GM18508 (cell line): ENCODE measurements around the gene RPH3AL.

Experiments used
- ATAC-seq: cut with Tn5 transposase; IDR thresholded peaks from one replicate; pipeline ENCODE4 v1.9.1; 2021; ENCODE audit warnings: moderate number of reproducible peaks; ENCODE audit not compliant: insufficient read depth, unreplicated experiment

Gene RPH3AL

DNA sequence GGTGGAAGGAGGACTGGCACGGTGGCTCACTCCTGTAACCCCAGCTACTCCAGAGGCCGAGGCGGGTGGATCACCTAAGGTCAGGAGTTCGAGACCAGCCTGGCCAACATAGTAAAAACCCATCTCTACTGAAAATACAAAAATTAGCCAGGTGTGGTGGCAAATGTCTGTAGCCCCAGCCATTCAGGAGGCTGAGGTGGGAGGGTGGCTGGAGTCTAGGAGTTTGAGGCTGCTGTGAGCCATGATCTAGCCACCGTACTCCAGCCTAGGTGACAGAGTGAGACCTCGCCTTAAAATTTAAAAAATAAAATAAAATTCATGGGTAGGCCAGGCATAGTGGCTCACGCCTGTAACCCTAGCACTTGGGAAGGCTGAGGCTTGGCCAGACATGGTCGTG is 1.2 kb upstream of the RPH3AL start:
- no peak for ATAC-seq

DNA sequence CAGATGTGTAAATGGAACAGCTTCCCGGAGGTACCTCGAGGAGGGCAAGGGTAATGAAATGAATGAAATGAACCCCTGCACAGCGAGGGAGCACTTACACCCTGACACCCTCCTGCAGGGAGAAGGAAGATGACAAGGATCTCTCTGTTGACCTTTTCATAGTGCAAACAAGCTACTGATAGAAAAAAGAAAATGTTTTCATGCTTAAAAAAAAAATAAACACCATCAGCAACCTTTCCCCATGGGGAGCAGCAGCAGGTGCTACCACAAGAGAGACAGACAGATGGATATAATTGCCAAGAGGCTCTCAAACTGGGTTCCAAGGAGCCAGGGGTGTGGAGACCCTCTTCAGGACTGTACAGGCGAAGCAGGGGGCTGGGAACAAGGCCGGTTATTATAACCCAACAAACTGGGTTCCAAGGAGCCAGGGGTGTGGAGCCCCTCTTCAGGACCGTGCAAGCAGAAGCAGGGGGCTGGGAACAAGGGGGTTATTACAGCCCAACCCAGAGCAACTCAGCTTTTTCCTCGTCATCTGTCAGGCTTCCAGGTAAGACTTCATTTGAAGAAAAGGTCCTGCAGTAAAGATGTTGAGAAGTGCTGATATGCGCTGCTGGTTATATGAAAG is 718 bp upstream of the RPH3AL start:
- no peak for ATAC-seq

DNA sequence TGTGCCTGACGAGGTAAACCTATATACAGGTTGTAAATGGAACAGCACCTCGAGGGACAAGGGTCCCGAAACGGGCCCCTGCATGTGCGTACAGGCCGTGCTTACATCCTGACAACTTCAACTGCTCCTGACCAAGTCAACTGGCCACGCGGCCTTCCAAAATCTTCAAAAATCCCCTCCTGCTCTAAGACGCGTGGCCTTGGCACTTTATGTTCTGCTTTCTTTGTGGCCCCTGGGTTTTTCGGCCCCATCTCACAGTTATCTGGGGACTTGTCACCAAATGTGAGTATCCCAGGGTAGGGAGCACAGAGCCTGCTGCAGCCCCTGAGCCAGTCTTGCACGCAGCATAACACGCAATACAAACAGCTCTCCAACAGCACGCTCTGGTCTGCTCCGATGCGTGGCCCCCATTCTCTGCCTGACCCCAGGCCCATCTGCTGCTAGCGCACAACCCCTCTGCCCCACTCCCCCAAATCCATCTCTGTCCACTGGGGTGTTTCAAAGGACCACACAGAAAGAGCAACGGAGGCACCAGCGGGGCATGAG is 659 bp downstream of the RPH3AL start:
- no peak for ATAC-seq

DNA sequence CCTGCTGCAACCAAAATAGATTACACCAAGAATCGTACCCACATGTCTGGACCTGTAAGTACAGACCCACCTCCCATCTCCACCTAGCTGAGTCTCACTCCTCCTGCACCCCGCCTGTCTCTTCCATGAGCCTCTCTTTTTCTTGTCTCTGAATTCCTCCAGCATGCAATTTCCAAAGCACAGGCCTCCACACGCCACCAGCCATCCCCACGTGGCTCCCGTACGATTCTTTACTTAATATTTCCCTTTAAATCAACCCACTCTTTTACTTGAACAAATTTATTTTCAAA is 1.2 kb downstream of the RPH3AL start:
- ATAC-seq: no peak

DNA sequence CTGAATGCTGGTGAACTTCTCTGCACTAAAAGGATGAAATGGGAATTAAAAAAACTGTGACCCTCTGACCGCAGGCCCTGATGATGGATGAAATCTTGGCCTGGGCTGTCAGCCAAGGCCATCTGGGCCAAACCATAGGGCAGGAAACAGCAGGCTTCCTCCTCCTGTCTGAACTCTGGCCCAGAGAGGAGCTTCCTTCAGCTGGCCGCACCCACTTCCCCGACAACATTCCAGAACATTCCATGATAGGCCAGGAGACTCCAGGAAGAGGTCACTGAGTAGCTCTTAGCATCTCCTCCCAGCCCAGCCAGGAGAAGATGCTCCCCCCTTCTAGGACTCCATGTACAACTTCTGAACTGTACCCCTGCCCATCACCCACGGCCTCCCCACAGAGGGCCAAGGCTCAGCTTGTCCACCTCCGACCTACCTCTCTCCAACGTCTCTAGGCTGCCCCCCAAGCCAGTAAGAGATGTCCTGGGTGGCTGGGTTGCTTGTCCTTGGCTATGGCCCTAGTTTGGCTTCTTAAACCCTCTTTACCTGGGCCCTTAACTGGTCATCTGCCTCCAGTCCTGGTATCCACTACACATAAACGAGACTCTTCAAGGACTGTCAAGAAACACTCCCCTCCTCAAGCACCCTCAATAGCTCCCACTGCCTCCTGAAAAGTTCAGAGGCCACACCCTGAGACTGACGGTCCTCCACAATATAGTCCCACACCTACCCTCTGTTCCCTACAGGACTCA is 1.7 kb downstream of the RPH3AL start:
- ATAC-seq: no peak

DNA sequence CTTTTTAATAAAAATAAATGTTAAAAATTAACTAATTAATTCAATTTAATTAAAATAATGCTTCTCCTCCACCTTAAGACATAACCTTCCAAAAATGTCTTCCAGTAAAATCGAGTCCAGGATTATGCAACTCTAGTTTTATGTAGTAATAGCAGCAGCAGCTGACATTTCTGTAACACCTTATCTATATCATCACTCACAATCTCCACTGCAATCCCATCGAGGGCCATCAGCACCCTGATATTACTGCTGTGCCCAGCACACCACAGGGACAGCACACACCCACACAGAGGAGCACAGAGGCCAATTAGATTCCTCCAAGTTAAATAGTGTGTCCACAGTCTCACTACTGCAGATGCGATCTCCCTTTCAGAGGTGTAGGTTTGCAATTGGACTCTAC is 2.9 kb downstream of the RPH3AL start:
- no peak for ATAC-seq

DNA sequence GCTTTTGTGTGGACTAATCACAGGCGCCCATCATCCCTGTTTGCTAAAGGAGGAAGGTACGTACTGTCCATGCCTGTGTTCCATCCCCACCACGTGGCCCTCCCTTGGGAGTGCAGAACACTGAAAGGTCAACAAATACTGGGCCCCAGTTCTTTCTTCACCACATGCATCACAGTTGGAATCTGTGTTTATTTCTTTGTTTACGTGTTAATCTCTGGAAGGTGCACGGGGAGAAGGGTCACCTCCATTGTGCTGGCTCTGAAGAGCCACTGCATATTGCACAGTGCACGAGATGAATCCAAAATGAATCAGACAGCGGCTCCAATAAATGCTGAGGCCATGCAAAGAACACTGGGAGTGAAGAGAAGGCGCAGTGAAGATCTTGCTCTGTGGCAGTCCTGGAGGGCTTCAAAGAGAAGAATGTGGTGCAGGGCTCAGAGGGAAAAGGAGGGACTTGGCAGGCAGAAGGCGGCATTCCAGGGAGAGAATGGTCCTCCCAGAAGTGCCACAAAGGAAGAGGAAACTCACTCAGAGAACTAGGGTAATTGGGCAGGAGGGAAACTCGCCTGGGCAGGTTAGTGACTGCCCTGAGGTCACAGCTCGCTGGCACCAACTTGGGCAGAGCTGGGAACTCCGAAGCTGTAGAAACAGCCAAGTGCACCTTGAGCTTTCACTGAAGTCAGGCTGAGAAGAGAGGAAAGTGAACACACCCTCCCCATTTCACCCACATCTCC is 3.7 kb downstream of the RPH3AL start:
- no peak for ATAC-seq

DNA sequence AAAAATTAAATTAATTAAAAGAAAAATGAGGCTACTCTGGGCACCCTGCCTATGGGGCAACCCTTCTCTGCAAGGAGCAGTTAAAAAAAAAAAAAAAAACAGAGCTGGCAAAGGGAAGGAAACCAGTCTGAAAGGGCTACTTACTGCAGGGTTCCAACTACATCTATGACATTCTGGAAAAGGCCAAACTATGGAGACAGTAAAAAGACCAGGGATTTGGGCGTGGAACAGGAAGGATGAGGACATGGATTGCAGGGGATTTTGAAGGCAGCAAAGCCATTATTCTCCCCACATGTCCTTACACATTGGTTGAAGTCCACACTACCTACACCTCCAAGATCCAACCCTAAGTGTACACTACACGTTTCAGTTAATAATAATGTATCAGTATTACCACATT is 4.6 kb downstream of the RPH3AL start:
- ATAC-seq: no peak

DNA sequence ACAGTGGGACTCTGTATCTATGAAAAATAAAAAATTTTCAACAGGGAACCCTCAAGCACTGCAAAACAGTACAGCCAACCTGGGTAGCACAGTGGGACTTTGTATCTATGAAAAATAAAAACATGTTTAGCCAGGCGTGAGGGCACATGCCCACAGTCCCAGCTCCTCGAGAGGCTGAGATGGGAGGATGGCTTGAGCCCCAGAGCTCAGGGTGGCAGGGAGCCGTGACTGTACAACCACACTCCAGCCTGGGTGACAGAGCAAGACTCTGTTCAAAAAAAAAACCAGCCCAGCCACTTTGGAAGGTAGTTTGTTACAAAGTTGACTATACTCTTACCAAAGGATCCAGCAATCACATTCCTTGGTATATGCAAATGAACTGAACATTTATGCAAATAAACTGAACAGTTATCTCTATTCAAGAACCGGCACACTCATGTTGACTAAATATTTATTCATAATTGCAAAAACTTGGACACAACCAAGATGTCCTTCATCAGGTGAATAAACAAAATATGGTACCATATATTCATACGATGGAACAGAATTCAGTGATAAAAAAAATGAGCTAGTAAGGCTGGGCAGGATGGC is 5.2 kb downstream of the RPH3AL start:
- ATAC-seq: no peak

DNA sequence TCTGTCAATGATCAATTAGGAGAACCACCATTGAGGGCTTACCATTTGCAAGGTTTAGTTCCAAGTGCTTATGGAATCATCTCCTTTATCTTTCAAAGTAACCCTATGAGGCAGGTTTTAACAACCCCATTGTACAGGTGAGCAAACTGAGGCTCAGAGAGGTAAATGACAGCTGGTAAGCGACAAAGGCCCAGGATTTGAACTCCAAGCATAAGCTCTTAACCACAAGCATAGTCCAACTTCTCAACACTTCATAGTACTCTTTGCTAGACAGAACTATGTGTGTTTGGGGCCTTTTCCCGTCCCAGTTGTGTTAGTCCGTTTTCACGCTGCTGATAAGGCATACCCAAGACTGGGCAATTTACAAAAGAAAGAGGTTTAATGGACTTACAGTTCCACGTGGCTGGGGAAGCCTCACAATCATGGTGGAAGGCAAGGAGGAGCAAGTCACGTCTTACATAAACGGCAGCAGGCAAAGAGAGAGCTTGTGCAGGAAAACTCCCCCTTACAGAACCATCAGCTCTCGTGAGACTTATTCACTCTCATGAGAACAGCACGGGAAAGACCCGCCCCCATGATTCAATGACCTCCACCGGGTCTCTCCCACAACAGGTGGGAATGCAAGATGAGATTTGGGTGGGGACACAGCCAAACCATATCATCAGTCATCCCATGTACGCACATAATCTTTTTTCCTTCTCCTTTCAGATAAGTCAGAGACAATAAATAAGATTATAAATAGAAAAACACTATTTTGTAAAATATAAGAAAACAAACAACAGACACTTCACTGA is 6.4 kb downstream of the RPH3AL start:
- ATAC-seq: no peak

DNA sequence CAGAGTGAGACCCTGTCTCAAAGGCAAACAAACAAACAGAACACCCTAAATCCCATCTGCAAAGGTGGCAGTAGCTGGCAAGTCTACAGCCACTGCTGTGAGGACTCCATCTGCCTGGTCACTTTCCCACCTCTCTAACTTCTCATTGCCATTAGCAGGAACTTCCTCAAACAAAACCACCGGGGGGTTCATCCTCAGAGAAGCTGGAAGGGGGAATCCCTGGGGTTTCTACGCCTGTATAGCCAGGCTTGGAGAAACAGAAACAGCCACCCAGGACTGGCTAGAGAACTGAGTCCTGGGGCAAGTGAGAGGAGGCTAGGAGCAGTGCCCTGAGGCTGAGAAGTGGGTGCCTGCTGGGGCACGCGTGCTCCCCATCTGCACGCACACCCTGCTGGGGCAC is 7.3 kb downstream of the RPH3AL start:
- no peak for ATAC-seq

DNA sequence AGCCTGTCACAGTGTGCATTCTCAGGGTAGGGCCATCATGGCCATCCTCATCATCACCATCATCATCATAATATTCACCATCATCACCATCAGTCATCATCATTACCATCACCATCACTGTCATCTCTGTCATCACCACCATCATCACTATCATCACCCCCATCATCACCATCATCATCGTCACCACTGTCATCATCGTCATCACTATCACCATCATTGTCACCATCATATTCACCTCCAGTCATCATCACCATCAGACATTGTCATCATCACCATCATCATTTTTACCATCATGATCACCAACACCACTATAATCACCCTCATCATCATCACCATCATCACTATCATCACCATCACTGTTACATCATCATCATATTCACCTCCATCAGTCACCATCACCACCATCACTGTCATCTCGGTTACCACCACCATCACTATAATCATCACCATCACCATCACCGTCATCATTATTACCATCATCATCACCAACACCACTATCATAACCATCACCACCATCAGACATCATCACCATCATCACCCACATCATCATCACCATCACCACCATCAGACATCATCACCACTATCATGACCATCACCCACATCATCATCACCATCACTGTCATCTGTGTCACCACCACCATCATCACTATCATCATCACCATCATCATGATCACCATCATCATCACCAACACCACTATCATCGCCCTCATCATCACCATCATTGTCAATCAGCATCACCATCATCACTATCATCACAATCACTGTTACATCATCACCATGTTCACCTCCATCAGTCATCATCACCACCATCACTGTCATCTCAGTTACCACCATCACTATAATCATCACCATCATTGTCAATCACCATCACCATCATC is 8.5 kb downstream of the RPH3AL start:
- no peak for ATAC-seq

DNA sequence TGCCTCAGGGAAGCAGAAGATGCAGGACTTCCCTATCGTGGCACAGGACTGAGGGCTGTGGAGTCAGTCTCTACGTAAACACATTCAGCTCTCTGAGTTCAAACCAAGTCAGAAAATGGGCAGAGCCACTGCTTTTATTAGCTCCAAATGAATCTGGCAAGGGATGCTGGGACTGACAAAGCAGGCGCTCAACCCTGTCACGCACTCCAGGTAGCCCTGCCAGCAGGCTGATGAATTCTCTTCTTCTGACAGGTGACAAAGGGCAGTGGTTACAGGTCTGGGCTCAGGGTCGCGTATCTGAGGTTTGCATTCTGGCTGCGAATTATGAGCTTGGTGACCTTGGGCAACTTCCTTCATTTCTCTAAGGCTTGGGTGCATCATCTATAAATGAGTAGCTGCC is 9.4 kb downstream of the RPH3AL start:
- ATAC-seq: no peak

DNA sequence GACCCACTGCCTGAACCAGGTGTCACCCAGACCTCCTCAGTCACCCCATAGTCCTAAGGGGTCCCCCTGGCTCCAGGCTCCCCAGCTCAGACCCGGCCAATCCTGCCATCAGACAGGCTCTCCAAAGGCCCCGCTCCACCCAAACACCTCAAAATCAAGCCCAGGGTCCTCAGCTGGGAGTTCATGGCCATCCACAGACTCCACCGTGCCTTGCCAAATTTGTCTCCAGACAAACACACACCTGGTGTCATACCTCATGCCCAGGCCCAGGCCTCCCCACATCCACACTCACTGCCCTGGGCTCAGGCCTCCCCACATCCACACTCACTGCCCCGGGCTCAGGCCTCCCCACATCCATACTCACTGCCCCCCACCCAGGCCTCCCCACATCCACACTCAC is 12.5 kb downstream of the RPH3AL start:
- no peak for ATAC-seq

DNA sequence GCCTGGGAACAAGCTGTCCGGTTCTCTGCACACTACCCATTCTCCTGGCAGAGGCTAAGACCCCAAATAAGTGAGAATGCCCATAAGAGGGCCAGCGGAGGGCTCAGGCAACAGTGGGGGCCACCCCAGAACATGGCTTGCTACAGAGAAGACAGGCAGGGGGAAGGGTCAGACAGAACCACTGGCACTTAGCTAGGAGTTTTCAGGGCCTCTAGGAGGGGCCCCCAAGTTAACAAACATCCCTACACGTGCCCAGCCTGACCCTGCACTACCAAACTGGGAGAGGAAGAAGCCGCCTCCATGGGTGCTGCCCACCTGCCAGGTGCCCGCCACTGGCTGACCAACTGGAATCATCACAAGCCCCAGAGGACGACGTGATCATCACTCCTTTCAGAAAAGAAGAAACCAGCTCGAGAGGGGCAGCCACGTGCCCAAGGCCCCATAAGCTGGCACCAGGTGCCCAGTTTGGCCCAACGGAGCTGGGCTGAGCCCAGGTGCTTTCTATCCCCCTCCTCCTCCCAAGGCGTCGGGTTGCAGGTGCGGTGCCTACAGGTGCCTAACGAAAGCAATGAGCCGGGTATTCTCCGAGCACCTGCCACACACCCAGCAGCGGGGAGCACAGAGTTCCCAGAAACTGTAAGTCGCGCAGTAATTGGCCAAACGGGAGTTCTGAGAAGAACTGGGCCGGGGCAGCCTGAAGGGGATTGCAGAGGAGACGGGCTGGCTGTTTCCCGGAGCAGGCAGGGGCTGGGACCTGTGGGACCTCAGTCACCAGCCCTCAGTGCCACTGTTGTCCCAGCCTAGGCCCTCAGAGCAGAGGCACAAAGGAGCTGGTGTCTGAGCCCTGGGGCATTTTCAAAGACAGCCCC is 13.2 kb downstream of the RPH3AL start:
- ATAC-seq: no peak

DNA sequence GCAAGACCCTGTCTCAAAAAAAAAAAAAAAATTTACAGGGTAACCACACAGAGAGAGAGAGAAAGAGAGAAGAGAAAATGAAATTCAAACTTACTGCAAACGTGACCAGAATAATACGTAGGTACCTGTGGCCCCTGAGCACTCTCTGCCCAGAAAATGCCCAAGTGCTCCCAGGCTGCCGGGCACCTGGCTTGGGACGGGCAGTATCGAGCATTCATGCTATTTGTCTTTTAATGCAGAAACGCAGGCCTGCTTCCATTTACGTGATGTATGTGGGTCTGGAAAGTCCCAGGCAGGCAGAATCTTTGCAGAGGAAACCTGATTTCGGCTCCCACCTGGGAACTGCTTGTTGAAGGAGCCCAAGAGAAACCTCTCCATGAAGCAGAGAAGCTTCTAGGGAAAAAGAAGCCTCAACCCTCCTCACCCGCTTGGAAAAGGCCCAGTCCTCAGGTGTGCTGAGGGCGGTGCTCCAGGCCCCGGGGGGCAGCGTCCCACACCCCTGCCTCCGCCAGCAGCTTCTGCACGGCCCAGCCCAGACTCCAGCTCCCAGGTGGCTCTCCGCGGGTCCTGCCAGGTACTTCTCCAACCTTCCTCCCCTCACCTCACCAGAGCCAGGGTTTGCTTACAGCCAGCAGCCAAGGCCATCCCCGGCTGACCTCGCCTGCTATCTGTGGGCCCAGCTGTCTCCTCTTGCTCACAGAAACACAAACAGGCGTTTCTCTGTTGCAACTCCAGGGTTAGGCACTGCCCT is 14.0 kb downstream of the RPH3AL start:
- ATAC-seq: no peak

DNA sequence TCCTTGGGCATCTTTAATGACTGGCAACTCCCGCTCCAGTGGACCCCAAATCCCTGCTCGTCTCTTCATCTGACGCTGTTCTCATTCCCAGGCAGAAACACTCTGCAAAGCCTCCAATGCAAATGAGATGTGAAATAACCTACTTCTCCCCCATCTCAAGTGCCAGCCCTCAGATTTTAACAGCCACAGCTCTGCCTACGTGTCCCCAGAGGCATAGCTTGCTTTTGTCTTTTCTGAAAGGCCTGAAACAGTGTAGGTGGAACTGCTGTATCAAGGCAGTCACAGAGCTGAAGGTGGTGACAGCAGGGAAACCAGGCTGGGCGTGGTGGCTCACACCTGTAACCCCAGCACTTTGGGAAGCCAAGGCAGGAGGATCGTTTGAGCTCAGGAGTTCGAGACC is 14.7 kb downstream of the RPH3AL start:
- no peak for ATAC-seq

DNA sequence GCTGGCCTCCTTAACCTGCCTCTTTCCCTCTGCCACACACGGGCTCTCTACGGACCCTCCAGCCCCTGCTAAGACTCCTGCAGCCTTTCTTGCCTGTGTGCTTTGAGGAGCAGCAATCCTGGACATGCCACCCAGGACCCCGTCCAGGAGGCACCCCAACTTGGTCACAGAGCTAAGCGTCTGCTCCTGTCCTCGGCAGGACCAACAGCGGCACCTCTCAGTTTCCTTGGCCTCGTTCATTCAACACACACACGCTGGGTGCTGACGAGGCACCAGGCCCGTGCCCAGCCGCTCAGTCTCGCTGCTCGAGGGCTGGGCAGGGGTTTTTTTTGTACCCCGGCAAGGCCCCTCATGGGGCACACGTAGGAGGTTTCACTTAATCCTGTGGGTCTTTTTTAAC is 15.2 kb downstream of the RPH3AL start:
- ATAC-seq: no peak
